Upper lobe of left lung (tissue), 6 donors: Measurements from ENCODE around the gene TEX22. TPM values are rescaled to one million over a fixed set of nuclear protein-coding genes. Genes with fewer than 3 reads are reported as not detected.

Experiments
- ATAC-seq, 2 donors: fragments of 200-7000 bp; cut with Tn5 transposase; one replicate each; pipeline ENCODE4 v1.9.1; 2022; ENCODE audit warnings: mild to moderate bottlenecking in 2 of 2, moderate library complexity in 2 of 2; ENCODE audit not compliant: low FRiP score in 2 of 2
- DNase-seq, 2 donors: peaks; one replicate each; pipeline ENCODE4 v3.0.0-alpha.2; 2019 to 2020
- H3K27ac ChIP-seq, 4 donors: fragments of 200-600 bp; sonication (generic); one replicate each; pipeline ENCODE4 v1.5.1; 2016 to 2019
- H3K27me3 ChIP-seq, 4 donors: fragments of 200-600 bp; sonication (generic); one replicate each; pipeline ENCODE4 v1.5.1; 2017 to 2019
- H3K36me3 ChIP-seq, 4 donors: fragments of 200-600 bp; sonication (generic); one replicate each; pipeline ENCODE4 v1.5.1; 2016 to 2019
- H3K4me1 ChIP-seq, 4 donors: fragments of 200-600 bp; sonication (generic); one replicate each; pipeline ENCODE4 v1.5.1; 2018 to 2019
- H3K4me3 ChIP-seq, 4 donors: fragments of 200-600 bp; sonication (generic); one replicate each; pipeline ENCODE4 v1.5.1; 2017 to 2019; ENCODE audit warnings: mild to moderate bottlenecking in 2 of 4, moderate library complexity in 1 of 4
- H3K9me3 ChIP-seq, 4 donors: fragments of 200-600 bp; sonication (generic); one replicate each; pipeline ENCODE4 v1.5.1; 2018 to 2019
- EP300 ChIP-seq, 4 donors: sonication (generic); formaldehyde crosslinking; IDR thresholded peaks; one replicate each; pipeline ENCODE4 v1.5.1; 2017; ENCODE audit warnings: antibody characterized with exemption in 4 of 4, control low read depth in 2 of 4
- POLR2A ChIP-seq, 4 donors: fragments of 450-650 bp; IDR thresholded peaks; one replicate each; pipeline ENCODE4 v1.5.1; 2016 to 2017; ENCODE audit warnings: antibody characterized with exemption in 4 of 4, mild to moderate bottlenecking in 2 of 4
- POLR2AphosphoS5 ChIP-seq, 2 donors: sonication (generic); formaldehyde crosslinking; IDR thresholded peaks; one replicate each; pipeline ENCODE4 v1.5.1; 2017; ENCODE audit warnings: antibody characterized with exemption in 2 of 2
- WGBS, 2 donors: methylation state at CpG; one replicate each; pipeline ENCODE4 v1.1.5; 2017 to 2018; 5-methylcytosine and 5-hydroxymethylcytosine counted together
- total RNA-seq, 6 donors: library from RNA; depleted of rRNA in 4 of 6; stranded (reverse); fragments of >200 nt in 4 of 6; gene quantifications; one replicate each; pipeline versions ENCODE4 v1.1.0 to v1.2.1, GENCODE V29; 2016 to 2021
- TF ChIP-seq, protein P1 (sequence below), 6 experiments: fragments of 450-650 bp in 4 of 6; fragments of 200-600 bp in 2 of 6; sonication (generic) in 2 of 6; IDR thresholded peaks; one replicate each; pipeline ENCODE4 v1.5.1; 2016 to 2019; ENCODE audit warnings: antibody characterized with exemption in 6 of 6
- donor health status: DM: no; HTN: no; CAD: no; lungs with moderate emphysema.
- donor health status: DM: no; HTN: yes; CAD: no; lungs with severe emphysema.

Gene TEX22
- total RNA-seq, 6 donors from 2014 or later = 1.2 to 2.1 (median 1.9) TPM; not detected in 3

DNA sequence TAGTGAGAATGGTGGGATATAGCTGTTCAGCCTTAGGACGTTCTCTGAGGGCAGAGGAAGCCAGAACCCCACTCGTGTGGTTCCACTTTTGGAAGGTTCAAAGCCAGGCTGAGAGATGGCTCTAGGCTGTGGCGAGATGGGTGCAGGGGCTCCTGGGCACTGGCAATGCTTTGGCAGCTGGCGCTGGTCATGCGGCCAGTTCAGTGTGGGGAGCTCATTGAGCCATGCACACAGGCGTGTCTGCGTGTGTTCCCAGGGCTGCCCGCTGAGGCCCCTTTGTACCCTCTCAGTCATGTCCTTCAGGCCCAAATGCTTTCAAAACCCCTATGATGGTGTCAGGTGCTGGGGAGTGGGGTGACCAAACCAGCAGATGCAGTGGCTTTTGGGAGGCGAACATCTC, 1.7 kb downstream of the TEX22 start:
- Histone ChIP-seq H3K4me1 (peaks cover 16 to 22% (median 17%) of the 10 kb centered on the region in 4 donors), H3K36me3 (peaks cover 0 to 12% (median 2%) of the 10 kb centered on the region in 4 donors), H3K9me3 (no peaks in the 10 kb centered on the region), H3K27me3 (no peaks in the 10 kb centered on the region), H3K4me3 (peak overlapping the region in 1 of 4 donors; percentile 95), H3K27ac (no peak overlapping the region)
- WGBS, 2 donors = 98 to 100% methylated on average over 3 to 9 of the region's 9 CpGs
- ATAC-seq (no peak), DNase-seq (no peak)
- no peak for TF ChIP-seq EP300 (IDR thresholded peaks at IDR 0.05)
- no peak for TF ChIP-seq POLR2A (IDR thresholded peaks at IDR 0.05)
- no peak for TF ChIP-seq POLR2AphosphoS5 (IDR thresholded peaks at IDR 0.05)
- TF ChIP-seq, protein P1, sequence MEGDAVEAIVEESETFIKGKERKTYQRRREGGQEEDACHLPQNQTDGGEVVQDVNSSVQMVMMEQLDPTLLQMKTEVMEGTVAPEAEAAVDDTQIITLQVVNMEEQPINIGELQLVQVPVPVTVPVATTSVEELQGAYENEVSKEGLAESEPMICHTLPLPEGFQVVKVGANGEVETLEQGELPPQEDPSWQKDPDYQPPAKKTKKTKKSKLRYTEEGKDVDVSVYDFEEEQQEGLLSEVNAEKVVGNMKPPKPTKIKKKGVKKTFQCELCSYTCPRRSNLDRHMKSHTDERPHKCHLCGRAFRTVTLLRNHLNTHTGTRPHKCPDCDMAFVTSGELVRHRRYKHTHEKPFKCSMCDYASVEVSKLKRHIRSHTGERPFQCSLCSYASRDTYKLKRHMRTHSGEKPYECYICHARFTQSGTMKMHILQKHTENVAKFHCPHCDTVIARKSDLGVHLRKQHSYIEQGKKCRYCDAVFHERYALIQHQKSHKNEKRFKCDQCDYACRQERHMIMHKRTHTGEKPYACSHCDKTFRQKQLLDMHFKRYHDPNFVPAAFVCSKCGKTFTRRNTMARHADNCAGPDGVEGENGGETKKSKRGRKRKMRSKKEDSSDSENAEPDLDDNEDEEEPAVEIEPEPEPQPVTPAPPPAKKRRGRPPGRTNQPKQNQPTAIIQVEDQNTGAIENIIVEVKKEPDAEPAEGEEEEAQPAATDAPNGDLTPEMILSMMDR (IDR thresholded peaks at IDR 0.05) = no peak

DNA sequence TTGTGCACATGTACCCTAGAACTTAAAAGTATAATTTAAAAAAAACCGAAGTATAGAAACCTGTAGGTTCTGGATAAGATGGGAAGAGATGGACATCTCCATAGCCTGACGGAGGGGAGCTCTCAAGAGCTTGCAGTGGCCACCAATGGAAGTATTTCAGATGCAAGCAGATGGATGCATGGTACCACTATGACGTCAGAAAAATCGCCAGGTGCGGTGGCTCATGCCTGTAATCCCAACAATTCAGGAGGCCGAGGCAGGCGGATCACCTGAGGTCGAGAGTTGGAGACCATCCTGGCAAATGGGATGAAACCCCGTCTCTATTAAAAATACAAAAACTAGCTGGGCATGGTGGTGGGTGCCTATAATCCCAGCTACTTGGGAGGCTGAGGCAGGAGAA, 3.4 kb downstream of the TEX22 start:
- Histone ChIP-seq H3K27me3 (no peaks in the 10 kb centered on the region), H3K4me3 (no peak overlapping the region), H3K4me1 (peaks cover 16 to 22% (median 17%) of the 10 kb centered on the region in 4 donors), H3K27ac (no peak overlapping the region), H3K9me3 (no peaks in the 10 kb centered on the region), H3K36me3 (peaks cover 0 to 9% (median 2%) of the 10 kb centered on the region in 4 donors)
- TF ChIP-seq, protein P1 (IDR thresholded peaks at IDR 0.05) = no peak
- no peak for TF ChIP-seq POLR2AphosphoS5 (IDR thresholded peaks at IDR 0.05)
- TF ChIP-seq EP300 (IDR thresholded peaks at IDR 0.05) = no peak
- no peak for TF ChIP-seq POLR2A (IDR thresholded peaks at IDR 0.05)
- WGBS, 2 donors = 96 to 99% methylated on average over 9 of the region's 9 CpGs
- ATAC-seq = no peak
- no peak for DNase-seq

DNA sequence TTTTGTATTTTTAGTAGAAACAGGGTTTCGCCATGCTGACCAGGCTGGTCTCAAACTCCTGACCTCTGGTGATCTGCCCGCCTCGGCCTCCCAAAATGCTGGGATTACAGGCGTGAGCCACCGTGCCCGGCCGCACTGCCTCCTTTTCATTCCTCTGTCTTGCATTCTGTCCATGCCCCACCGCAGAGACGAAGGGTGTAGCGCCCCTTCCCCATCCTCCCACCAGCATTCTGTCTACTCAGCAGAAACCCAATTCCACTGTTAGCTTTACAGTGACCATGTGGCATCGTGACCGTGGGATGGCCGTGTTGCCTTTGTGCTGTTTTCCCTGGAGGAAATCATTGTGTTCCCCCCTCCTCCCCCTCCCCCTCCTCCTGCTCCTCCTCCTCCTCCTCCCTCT, 10.3 kb downstream of the TEX22 start:
- Histone ChIP-seq H3K27ac (no peak overlapping the region), H3K4me3 (no peak overlapping the region), H3K9me3 (no peaks in the 10 kb centered on the region), H3K36me3 (no peaks in the 10 kb centered on the region), H3K27me3 (peaks cover 0 to 12% (median 7%) of the 10 kb centered on the region in 4 donors), H3K4me1 (peaks cover 11 to 15% (median 12%) of the 10 kb centered on the region in 4 donors)
- 85 to 94% methylated on average over 13 of the region's 13 CpGs for WGBS, 2 donors
- TF ChIP-seq EP300 (IDR thresholded peaks at IDR 0.05) (no peak), POLR2A (IDR thresholded peaks at IDR 0.05) (no peak), POLR2AphosphoS5 (IDR thresholded peaks at IDR 0.05) (no peak)
- TF ChIP-seq, protein P1 (IDR thresholded peaks at IDR 0.05) = no peak
- ATAC-seq = no peak
- no peak for DNase-seq

DNA sequence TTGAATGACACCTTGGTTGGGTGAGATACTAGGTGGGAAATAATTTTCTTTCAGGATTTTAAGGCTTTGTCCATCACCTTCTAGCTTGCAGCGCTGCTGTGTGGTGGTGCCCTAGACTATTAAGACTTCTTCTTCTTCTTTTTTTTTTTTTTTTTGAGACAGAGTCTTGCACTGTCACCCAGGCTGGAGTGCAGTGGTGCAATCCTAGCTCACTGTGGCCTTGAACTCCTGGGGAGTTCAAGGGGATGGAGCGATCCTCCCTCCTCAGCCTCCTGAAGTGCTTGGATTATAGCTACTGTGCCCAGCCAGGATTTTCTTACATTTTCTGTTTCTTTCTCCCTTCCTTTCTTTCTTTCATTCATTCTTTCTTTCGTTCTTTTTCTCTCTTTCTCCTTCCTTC, 11.0 kb downstream of the TEX22 start:
- no peak for DNase-seq
- 69 to 79% methylated on average over 3 of the region's 3 CpGs for WGBS, 2 donors
- Histone ChIP-seq H3K27ac (no peak overlapping the region), H3K4me1 (peaks cover 11 to 16% (median 12%) of the 10 kb centered on the region in 4 donors), H3K36me3 (no peaks in the 10 kb centered on the region), H3K9me3 (no peaks in the 10 kb centered on the region), H3K4me3 (no peak overlapping the region), H3K27me3 (peaks cover 0 to 12% (median 7%) of the 10 kb centered on the region in 4 donors)
- ATAC-seq = no peak
- TF ChIP-seq, protein P1 (IDR thresholded peaks at IDR 0.05) = no peak
- no peak for TF ChIP-seq POLR2A (IDR thresholded peaks at IDR 0.05)
- TF ChIP-seq EP300 (IDR thresholded peaks at IDR 0.05) = no peak
- TF ChIP-seq POLR2AphosphoS5 (IDR thresholded peaks at IDR 0.05) = no peak

DNA sequence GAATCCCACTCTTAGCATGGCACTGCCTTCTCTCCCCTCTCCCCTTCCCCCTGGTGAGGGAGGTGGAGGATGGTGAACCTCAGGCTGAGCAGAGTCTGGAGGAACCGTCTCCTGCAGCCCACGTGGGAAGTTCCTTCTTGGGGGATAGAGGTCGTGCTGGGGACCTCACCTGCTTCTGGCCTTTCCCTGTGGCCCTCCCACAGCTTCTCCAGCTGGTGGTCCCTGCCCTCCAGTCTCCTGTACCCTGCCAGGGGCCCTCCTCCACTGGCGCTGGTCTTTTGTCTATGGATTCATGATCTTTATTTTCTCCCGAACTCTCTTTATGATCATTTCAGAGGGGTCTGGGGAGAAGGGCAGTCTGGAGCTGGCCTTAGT, 12.3 kb downstream of the TEX22 start:
- ATAC-seq = no peak
- no peak for TF ChIP-seq EP300 (IDR thresholded peaks at IDR 0.05)
- TF ChIP-seq, protein P1 (IDR thresholded peaks at IDR 0.05) = no peak
- TF ChIP-seq POLR2A (IDR thresholded peaks at IDR 0.05) = no peak
- TF ChIP-seq POLR2AphosphoS5 (IDR thresholded peaks at IDR 0.05) = no peak
- no peak overlapping the region for H3K27ac ChIP-seq
- H3K4me1 ChIP-seq = peaks cover 14 to 29% (median 18%) of the 10 kb centered on the region in 4 donors
- peaks cover 0 to 12% (median 7%) of the 10 kb centered on the region in 4 donors for H3K27me3 ChIP-seq
- no peaks in the 10 kb centered on the region for H3K9me3 ChIP-seq
- peak overlapping the region in 2 of 4 donors; percentile 44 to 46 for H3K4me3 ChIP-seq
- 33 to 47% methylated on average over 5 of the region's 5 CpGs for WGBS, 2 donors
- H3K36me3 ChIP-seq = no peaks in the 10 kb centered on the region
- DNase-seq = no peak
